Bladder microvascular endothelial cell (primary cell): ENCODE data around the gene DYNAP. TPM values are rescaled to one million over a fixed set of nuclear protein-coding genes. Genes with fewer than 3 reads are reported as not detected.

Source experiments
- total RNA-seq: library from RNA; depleted of rRNA; stranded (reverse); fragments of >200 nt; gene quantifications from 2 replicates; pipeline ENCODE4 v1.2.3, GENCODE V29; 2014

The DYNAP gene
- total RNA-seq: not detected in 2 replicates

GRCh38 chr18:54590945-54591344 is at the start of gene DYNAP:
DYNAP (plus strand) TSS chr18:54591245; CDS start chr18:54591283, 38 bp downstream.

Other genes with a start within 250 kb of the DYNAP start
- not detected in 2 replicates for gene STARD6, start 233.4 kb upstream of the DYNAP start, total RNA-seq
- 7.3 and 18.3 TPM in 2 replicates for gene C18orf54, start 233.3 kb upstream of the DYNAP start, total RNA-seq
- under 0.01 TPM in 1 of 2 replicates, not detected in the other for gene RAB27B, start 237.2 kb downstream of the DYNAP start, total RNA-seq